Gastrocnemius medialis (tissue), 4 donors: ENCODE measurements around the gene EMX2.

Source experiments
- CTCF ChIP-seq, 5 experiments: fragments of 450-650 bp in 3 of 5; fragments of 200-600 bp in 2 of 5; sonication (generic) in 2 of 5; IDR thresholded peaks in 4 of 5; conservative IDR thresholded peaks in 1 of 5; 1 replicate in 4 of 5; 2 replicates in 1 of 5; pipeline ENCODE4 v1.5.1; 2016 to 2019; ENCODE audit warnings: antibody characterized with exemption in 5 of 5, mild to moderate bottlenecking in 3 of 5, moderate library complexity in 3 of 5
- POLR2A ChIP-seq, 2 donors: fragments of 450-650 bp; IDR thresholded peaks; one replicate each; pipeline ENCODE4 v1.6.1; 2017; ENCODE audit warnings: antibody characterized with exemption in 2 of 2, mild to moderate bottlenecking in 2 of 2, moderate library complexity in 2 of 2

GRCh38 chr10:117541405-117541908, 1.1 kb upstream of the EMX2 start:
- TF ChIP-seq CTCF (IDR thresholded peaks at IDR 0.05 in 4 of 5, conservative IDR thresholded peaks at IDR 0.05 in 1 of 5): no peak
- no peak for TF ChIP-seq POLR2A (IDR thresholded peaks at IDR 0.05)
